CD4-positive, CD25-positive, alpha-beta regulatory T cell (primary cell): ENCODE data around the gene EIF5A2. TPM values are rescaled to one million over a fixed set of nuclear protein-coding genes. Genes with fewer than 3 reads are reported as not detected.
"Not testable (repeated sequence)": the region's sequence is repeated elsewhere in the genome, so short reads cannot be mapped to it uniquely, and the experiment has no call there.

Experiments
- ATAC-seq, 2 donors: fragments of 150-1000 bp; cut with Tn5 transposase; one replicate each; pipeline ENCODE4 v1.10.0; 2021; ENCODE audit warnings: low read depth in 2 of 2, moderate number of reproducible peaks in 2 of 2, moderate library complexity in 1 of 2
- DNase-seq, 3 donors: peaks; one replicate each; pipeline versions ENCODE4 v3.0.0 to v3.0.0-alpha.2; 2012 to 2022; ENCODE audit warnings: mixed read lengths in 1 of 3
- H3K27ac ChIP-seq: one replicate; pipeline ENCODE4 v1.7.0; 2013; ENCODE audit warnings: mild to moderate bottlenecking, low read length; ENCODE audit not compliant: insufficient read depth, poor library complexity, severe bottlenecking
- H3K27me3 ChIP-seq: one replicate; pipeline ENCODE4 v1.7.0; 2013; ENCODE audit warnings: low read length; ENCODE audit not compliant: control insufficient read depth, insufficient read depth
- H3K36me3 ChIP-seq: one replicate; pipeline ENCODE4 v1.7.0; 2013; ENCODE audit warnings: mild to moderate bottlenecking, low read length, moderate library complexity; ENCODE audit not compliant: control insufficient read depth, insufficient read depth
- H3K4me1 ChIP-seq: 2 replicates; pipeline ENCODE4 v1.7.0; 2013; ENCODE audit warnings: mild to moderate bottlenecking, low read length; ENCODE audit not compliant: insufficient read depth, control insufficient read depth, poor library complexity, severe bottlenecking
- H3K4me3 ChIP-seq: one replicate; pipeline ENCODE4 v1.7.0; 2013; ENCODE audit warnings: low read depth, mild to moderate bottlenecking, low read length, moderate library complexity
- H3K9me3 ChIP-seq, 2 experiments: 1 replicate in 1 of 2; 2 replicates in 1 of 2; pipeline ENCODE4 v1.7.0; 2013; ENCODE audit warnings: low read length in 2 of 2, mild to moderate bottlenecking in 1 of 2, moderate library complexity in 1 of 2; ENCODE audit not compliant: control insufficient read depth in 2 of 2
- H3K27ac Mint-ChIP-seq, 3 donors: one replicate each; pipeline ENCODE4 v1.8.0; 2020 to 2022; ENCODE audit warnings: mild to moderate bottlenecking in 3 of 3, mixed read lengths in 3 of 3, moderate library complexity in 2 of 3
- H3K27me3 Mint-ChIP-seq: one replicate; pipeline ENCODE4 v1.8.0; 2022; ENCODE audit warnings: mild to moderate bottlenecking, mixed read lengths
- H3K36me3 Mint-ChIP-seq: one replicate; pipeline ENCODE4 v1.8.0; 2020; ENCODE audit warnings: mixed read lengths
- H3K4me1 Mint-ChIP-seq, 4 donors: one replicate each; pipeline ENCODE4 v1.8.0; 2020 to 2022; ENCODE audit warnings: mixed read lengths in 4 of 4, mild to moderate bottlenecking in 1 of 4
- H3K4me3 Mint-ChIP-seq, 4 donors: one replicate each; pipeline ENCODE4 v1.8.0; 2020 to 2022; ENCODE audit warnings: mild to moderate bottlenecking in 4 of 4, mixed read lengths in 4 of 4, moderate library complexity in 3 of 4
- H3K9me3 Mint-ChIP-seq, 7 donors: one replicate each; pipeline ENCODE4 v1.8.0; 2020 to 2022; ENCODE audit warnings: mixed read lengths in 7 of 7, mild to moderate bottlenecking in 3 of 7, moderate library complexity in 2 of 7
- polyA plus RNA-seq, 4 donors: library from polyadenylated mRNA; unstranded; fragments of 300-500 nt; fragmentation: Illumina TruSeq; gene quantifications; one replicate each; pipeline ENCODE4 v1.2.3, GENCODE V29; 2021
- total RNA-seq: library from RNA; stranded (reverse); gene quantifications from one replicate; pipeline ENCODE4 v1.2.3, GENCODE V29; 2022

The EIF5A2 gene
- total and polyA plus RNA-seq, 5 donors from 2014 or later, result 8.0 to 22.1 (median 14.0) TPM

GRCh38 chr3:170909129-170909903, 879 bp upstream of the EIF5A2 start:
- peak overlapping the region; percentile 93 to 100 (median 96) for H3K4me3 Mint-ChIP-seq
- DNase-seq (no peak), ATAC-seq (no peak)

GRCh38 chr3:170907637-170908234, 701 bp downstream of the EIF5A2 start:
- Histone ChIP-seq H3K4me1 (peaks cover 20% of the 10 kb centered on the region), H3K27ac (peak overlapping the region; percentile 68), H3K27me3 (no peaks in the 10 kb centered on the region), H3K36me3 (no peaks in the 10 kb centered on the region), H3K9me3 (peaks cover 8 to 23% of the 10 kb centered on the region in 2 experiments), H3K4me3 (peak overlapping the region; percentile 87)
- peaks cover 0 to 16% (median 6%) of the 10 kb centered on the region in 7 donors for H3K9me3 Mint-ChIP-seq
- DNase-seq (peak in 2 of 3 donors; percentile 8 to 29), ATAC-seq (no peak)
- H3K4me3 Mint-ChIP-seq, result peak overlapping the region; percentile 93 to 100 (median 96)
- peaks cover 4% of the 10 kb centered on the region for H3K36me3 Mint-ChIP-seq
- H3K27ac Mint-ChIP-seq, result peak overlapping the region in 2 of 3 donors; percentile 62 to 91
- H3K4me1 Mint-ChIP-seq, result peaks cover 12 to 24% (median 17%) of the 10 kb centered on the region in 4 donors
- peaks cover 6% of the 10 kb centered on the region for H3K27me3 Mint-ChIP-seq

More at GRCh38 chr3:170909129-170909903, 879 bp upstream of the EIF5A2 start:
- Mint-ChIP-seq H3K4me1 (peaks cover 12 to 24% (median 17%) of the 10 kb centered on the region in 4 donors), H3K36me3 (no peaks in the 10 kb centered on the region), H3K27me3 (peaks cover 6% of the 10 kb centered on the region), H3K9me3 (peaks cover 0 to 16% (median 6%) of the 10 kb centered on the region in 7 donors), H3K27ac (peak overlapping the region; percentile 80 to 94 (median 91))
- peaks cover 20% of the 10 kb centered on the region for H3K4me1 ChIP-seq
- peak overlapping the region; percentile 68 for H3K27ac ChIP-seq
- H3K27me3 ChIP-seq, result no peaks in the 10 kb centered on the region
- H3K4me3 ChIP-seq, result no peak overlapping the region
- H3K36me3 ChIP-seq, result no peaks in the 10 kb centered on the region
- peaks cover 8 to 23% of the 10 kb centered on the region in 2 experiments for H3K9me3 ChIP-seq

GRCh38 chr3:170905862-170906261, 2.6 kb downstream of the EIF5A2 start:
- peaks cover 11% of the 10 kb centered on the region for H3K36me3 Mint-ChIP-seq
- Histone ChIP-seq H3K36me3 (no peaks in the 10 kb centered on the region), H3K4me3 (no peak overlapping the region), H3K9me3 (peaks cover 7 to 20% of the 10 kb centered on the region in 2 experiments), H3K4me1 (peaks cover 20% of the 10 kb centered on the region), H3K27me3 (no peaks in the 10 kb centered on the region), H3K27ac (no peak overlapping the region)
- H3K27ac Mint-ChIP-seq, result no peak overlapping the region
- no peaks in the 10 kb centered on the region for H3K27me3 Mint-ChIP-seq
- peaks cover 0 to 16% (median 4%) of the 10 kb centered on the region in 7 donors for H3K9me3 Mint-ChIP-seq
- DNase-seq (peak in 1 of 3 donors; percentile 9), ATAC-seq (no peak)
- peak overlapping the region in 3 of 4 donors; percentile 38 to 93 (median 42) for H3K4me3 Mint-ChIP-seq
- H3K4me1 Mint-ChIP-seq, result peaks cover 7 to 36% (median 18%) of the 10 kb centered on the region in 4 donors

- no peak overlapping the region for H3K27ac Mint-ChIP-seq
- no peak for ATAC-seq
- peaks cover 22% of the 10 kb centered on the region for H3K36me3 Mint-ChIP-seq
- H3K4me3 ChIP-seq, result no peak overlapping the region
- H3K9me3 ChIP-seq, result no peaks in the 10 kb centered on the region
- H3K4me1 Mint-ChIP-seq, result peaks cover 7 to 33% (median 15%) of the 10 kb centered on the region in 4 donors
- no peaks in the 10 kb centered on the region for H3K27me3 ChIP-seq
- peaks cover 0 to 1% (median 0%) of the 10 kb centered on the region in 7 donors for H3K9me3 Mint-ChIP-seq
- H3K27me3 Mint-ChIP-seq, result no peaks in the 10 kb centered on the region
- DNase-seq, result no peak
- peaks cover 20% of the 10 kb centered on the region for H3K4me1 ChIP-seq
- no peak overlapping the region for H3K27ac ChIP-seq
- H3K36me3 ChIP-seq, result no peaks in the 10 kb centered on the region
- H3K4me3 Mint-ChIP-seq, result no peak overlapping the region
Measured at GRCh38 chr3:170903123-170903522, 5.3 kb downstream of the EIF5A2 start.

- no peaks in the 10 kb centered on the region for H3K9me3 ChIP-seq
- H3K4me3 ChIP-seq, result no peak overlapping the region
- DNase-seq (no peak), ATAC-seq (no peak)
- Mint-ChIP-seq H3K27me3 (no peaks in the 10 kb centered on the region), H3K4me1 (peaks cover 0 to 13% (median under 1%) of the 10 kb centered on the region in 4 donors), H3K36me3 (peaks cover 43% of the 10 kb centered on the region), H3K4me3 (no peak overlapping the region), H3K27ac (no peak overlapping the region), H3K9me3 (peaks cover 0 to 5% (median 1%) of the 10 kb centered on the region in 7 donors)
- H3K27ac ChIP-seq, result no peak overlapping the region
- H3K36me3 ChIP-seq, result no peaks in the 10 kb centered on the region
- no peaks in the 10 kb centered on the region for H3K4me1 ChIP-seq
- H3K27me3 ChIP-seq, result no peaks in the 10 kb centered on the region
Measured at GRCh38 chr3:170899455-170899854, 9.0 kb downstream of the EIF5A2 start.

GRCh38 chr3:170897978-170898377, 10.5 kb downstream of the EIF5A2 start:
- H3K4me1 ChIP-seq, result no peaks in the 10 kb centered on the region
- ATAC-seq (no peak), DNase-seq (no peak)
- no peaks in the 10 kb centered on the region for H3K9me3 ChIP-seq
- Mint-ChIP-seq H3K27me3 (no peaks in the 10 kb centered on the region), H3K4me1 (peaks cover 0 to 13% (median under 1%) of the 10 kb centered on the region in 4 donors), H3K9me3 (peaks cover 0 to 5% (median 1%) of the 10 kb centered on the region in 7 donors), H3K27ac (peak overlapping the region in 1 of 3 donors; percentile 34), H3K4me3 (no peak overlapping the region), H3K36me3 (peaks cover 44% of the 10 kb centered on the region)
- peaks cover 6% of the 10 kb centered on the region for H3K36me3 ChIP-seq
- no peak overlapping the region for H3K27ac ChIP-seq
- no peak overlapping the region for H3K4me3 ChIP-seq
- H3K27me3 ChIP-seq, result no peaks in the 10 kb centered on the region

GRCh38 chr3:170897199-170897598, 11.2 kb downstream of the EIF5A2 start:
- peaks cover 43% of the 10 kb centered on the region for H3K36me3 Mint-ChIP-seq
- DNase-seq, result not testable (repeated sequence)

More at GRCh38 chr3:170897199-170897598, 11.2 kb downstream of the EIF5A2 start:
- H3K27ac Mint-ChIP-seq, H3K4me3 Mint-ChIP-seq, H3K4me3 ChIP-seq, H3K36me3 ChIP-seq, H3K27me3 ChIP-seq, ATAC-seq, H3K9me3 ChIP-seq, H3K27ac ChIP-seq, H3K27me3 Mint-ChIP-seq, H3K4me1 ChIP-seq, H3K9me3 Mint-ChIP-seq: not testable (repeated sequence)
- H3K4me1 Mint-ChIP-seq, result peaks cover 0 to 13% (median under 1%) of the 10 kb centered on the region in 4 donors
